Endometrium (tissue), 2 donors: ENCODE measurements around the gene TMC1.
"Not testable (repeated sequence)": the region's sequence is repeated elsewhere in the genome, so short reads cannot be mapped to it uniquely, and the experiment has no call there.

Source experiments
- FAIRE-seq: peaks from 2 replicates; lab custom pipeline; 2012; peaks lifted over from hg19 to GRCh38; lab: Jason Lieb, UNC
- donor health status: control.
- donor health status: control.

Gene TMC1

GRCh38 chr9:72818385-72818784 is 297.0 kb downstream of the TMC1 start:
- no peak for FAIRE-seq

GRCh38 chr9:72823971-72824370 is 302.6 kb downstream of the TMC1 start:
- no peak for FAIRE-seq

GRCh38 chr9:72826996-72827949 is 305.9 kb downstream of the TMC1 start:
- FAIRE-seq, result no peak

- FAIRE-seq, result no peak
Measured at GRCh38 chr9:72827950-72828731, 306.7 kb downstream of the TMC1 start.

- FAIRE-seq, result no peak
Measured at GRCh38 chr9:72834994-72835393, 313.6 kb downstream of the TMC1 start.

GRCh38 chr9:72836790-72837189 is 315.4 kb downstream of the TMC1 start:
- no peak for FAIRE-seq

GRCh38 chr9:72839085-72839484 is 317.7 kb downstream of the TMC1 start:
- FAIRE-seq, result no peak

- FAIRE-seq, result no peak
Measured at GRCh38 chr9:72843520-72844439, 322.4 kb downstream of the TMC1 start.

GRCh38 chr9:72844440-72844768 is 323.0 kb downstream of the TMC1 start:
- no peak for FAIRE-seq

- FAIRE-seq, result not testable (repeated sequence)
Measured at GRCh38 chr9:72845052-72845451, 323.6 kb downstream of the TMC1 start.

GRCh38 chr9:72850209-72850608 is 328.8 kb downstream of the TMC1 start:
- not testable (repeated sequence) for FAIRE-seq

- no peak for FAIRE-seq
Measured at GRCh38 chr9:72855321-72855720, 333.9 kb downstream of the TMC1 start.

GRCh38 chr9:72855890-72856523 is 334.6 kb downstream of the TMC1 start:
- no peak for FAIRE-seq

GRCh38 chr9:72856972-72857623 is 335.7 kb downstream of the TMC1 start:
- FAIRE-seq, result peak; percentile 82

GRCh38 chr9:72857624-72857996 is 336.2 kb downstream of the TMC1 start:
- FAIRE-seq, result no peak

- FAIRE-seq, result no peak
Measured at GRCh38 chr9:72858089-72858912, 336.9 kb downstream of the TMC1 start.

GRCh38 chr9:72862788-72863187 is 341.4 kb downstream of the TMC1 start:
- not testable (repeated sequence) for FAIRE-seq

GRCh38 chr9:72863456-72864094 is 342.2 kb downstream of the TMC1 start:
- no peak for FAIRE-seq

- FAIRE-seq, result no peak
Measured at GRCh38 chr9:72864327-72864726, 342.9 kb downstream of the TMC1 start.

- FAIRE-seq, result peak; percentile 98
Measured at GRCh38 chr9:72871685-72872084, 350.3 kb downstream of the TMC1 start.
